HTERT RPE-1 (cell line): ENCODE data around the gene CCHCR1.

Experiments used
- in situ Hi-C: fragments of 300-500 bp; cut with MboI; formaldehyde crosslinking; loops from 4 replicates; pipeline ENCODE4 v1.14.3; 2020; ENCODE audit warnings: low sequenced_read_pairs

The CCHCR1 gene

GRCh38 chr6:31162463-31163165, 5.0 kb upstream of the CCHCR1 start:
- in situ Hi-C loops: no loop called here

DNA sequence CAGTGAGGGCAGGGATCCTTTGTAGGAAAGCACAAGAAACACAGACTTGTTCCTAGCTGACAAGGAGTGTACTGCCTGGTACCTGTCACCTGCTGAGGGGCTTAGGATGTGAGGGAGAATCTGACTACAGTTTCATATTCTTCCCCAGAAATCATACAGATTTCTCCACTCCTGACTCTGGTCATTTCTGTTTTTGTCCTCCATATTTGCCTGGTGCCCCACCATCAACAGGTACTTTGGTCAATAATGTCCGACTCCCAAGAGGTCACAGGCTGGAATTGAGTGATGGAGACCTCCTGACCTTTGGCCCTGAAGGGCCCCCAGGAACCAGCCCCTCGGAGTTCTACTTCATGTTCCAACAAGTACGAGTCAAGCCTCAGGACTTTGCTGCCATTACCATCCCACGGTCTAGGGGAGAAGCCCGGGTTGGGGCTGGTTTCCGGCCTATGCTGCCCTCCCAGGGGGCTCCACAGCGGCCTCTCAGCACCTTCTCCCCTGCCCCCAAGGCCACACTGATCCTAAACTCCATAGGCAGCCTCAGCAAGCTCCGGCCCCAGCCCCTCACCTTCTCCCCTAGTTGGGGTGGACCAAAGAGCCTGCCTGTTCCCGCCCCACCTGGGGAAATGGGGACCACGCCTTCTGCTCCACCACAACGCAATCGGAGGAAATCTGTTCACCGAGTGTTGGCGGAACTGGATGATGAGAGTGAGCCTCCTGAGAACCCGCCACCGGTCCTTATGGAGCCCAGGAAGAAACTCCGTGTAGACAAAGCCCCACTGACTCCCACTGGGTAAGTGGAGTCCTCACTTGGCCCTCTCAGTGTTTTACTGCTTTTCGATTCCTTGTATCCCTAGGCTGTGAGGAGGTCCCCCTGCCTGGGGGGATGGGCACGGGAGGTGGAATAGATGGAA, 3.9 kb upstream of the CCHCR1 start:
- in situ Hi-C loops: no loop called here

GRCh38 chr6:31158863-31159855, 1.6 kb upstream of the CCHCR1 start:
- in situ Hi-C loops: no loop called here

- in situ Hi-C loops: no loop called here
Observed at GRCh38 chr6:31158140-31158862, 699 bp upstream of the CCHCR1 start, which contains the start of gene TCF19. Gene TCF19, plus strand, starts transcription at chr6:31158589. Its CDS starts 881 bp downstream, at chr6:31159470.

GRCh38 chr6:31156641-31157040, 961 bp downstream of the CCHCR1 start:
- in situ Hi-C loops: no loop called here

GRCh38 chr6:31154436-31154835, 3.2 kb downstream of the CCHCR1 start:
- in situ Hi-C loops: no loop called here

GRCh38 chr6:31152781-31153180, 4.8 kb downstream of the CCHCR1 start:
- in situ Hi-C loops: no loop called here

DNA sequence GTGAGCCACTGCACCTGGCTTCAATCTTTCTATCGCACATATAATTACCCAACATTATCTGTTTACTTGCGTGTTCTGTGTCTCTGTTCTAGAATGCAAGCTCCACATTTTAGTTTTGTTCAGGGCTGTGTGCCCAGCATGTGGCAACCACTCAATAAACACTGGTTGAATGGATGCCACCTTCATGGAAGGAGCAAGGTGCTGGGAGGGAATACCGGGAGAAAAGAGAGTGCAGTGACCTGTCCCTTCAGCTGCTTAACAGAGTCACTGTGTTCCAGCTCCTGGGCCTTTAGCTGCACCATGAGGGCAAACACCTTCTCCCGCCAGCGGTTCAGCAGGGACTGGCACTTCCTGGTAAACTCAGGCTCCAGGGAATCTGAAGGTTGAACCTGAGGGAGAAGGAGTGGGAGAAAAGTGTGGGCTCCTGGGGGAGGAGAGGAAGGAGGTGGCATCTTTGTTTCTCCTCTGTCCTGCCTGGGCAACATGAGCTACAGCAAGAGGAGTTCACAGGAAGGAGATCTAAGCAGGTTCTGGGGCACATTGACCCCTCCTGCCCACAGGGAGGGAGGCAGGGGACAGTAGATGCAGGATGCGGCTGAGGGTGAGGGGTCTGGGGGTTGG, 7.7 kb downstream of the CCHCR1 start:
- in situ Hi-C loops: no loop called here

GRCh38 chr6:31145386-31145785, 12.2 kb downstream of the CCHCR1 start:
- in situ Hi-C loops: no loop called here

DNA sequence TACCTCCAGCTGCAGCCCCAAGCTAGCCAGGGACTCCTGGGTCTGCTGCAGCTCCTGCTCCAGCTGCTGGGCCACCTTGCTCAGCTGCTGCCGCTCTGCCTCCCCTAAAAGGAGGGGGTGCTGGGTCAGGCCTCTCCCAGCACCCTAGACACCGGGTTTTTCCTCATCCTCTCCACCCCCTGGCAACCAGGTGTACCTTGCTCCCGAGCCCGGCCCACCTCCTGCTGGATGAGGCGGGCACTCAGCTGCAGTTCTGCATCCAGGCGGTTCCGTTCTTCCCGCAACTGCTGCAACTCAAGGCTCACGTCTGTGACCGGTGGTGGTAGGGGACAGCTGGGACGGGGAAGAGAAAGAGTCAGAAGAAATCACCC, 12.6 kb downstream of the CCHCR1 start:
- in situ Hi-C loops: no loop called here

GRCh38 chr6:31144296-31144969, 13.2 kb downstream of the CCHCR1 start:
- in situ Hi-C loops: no loop called here

DNA sequence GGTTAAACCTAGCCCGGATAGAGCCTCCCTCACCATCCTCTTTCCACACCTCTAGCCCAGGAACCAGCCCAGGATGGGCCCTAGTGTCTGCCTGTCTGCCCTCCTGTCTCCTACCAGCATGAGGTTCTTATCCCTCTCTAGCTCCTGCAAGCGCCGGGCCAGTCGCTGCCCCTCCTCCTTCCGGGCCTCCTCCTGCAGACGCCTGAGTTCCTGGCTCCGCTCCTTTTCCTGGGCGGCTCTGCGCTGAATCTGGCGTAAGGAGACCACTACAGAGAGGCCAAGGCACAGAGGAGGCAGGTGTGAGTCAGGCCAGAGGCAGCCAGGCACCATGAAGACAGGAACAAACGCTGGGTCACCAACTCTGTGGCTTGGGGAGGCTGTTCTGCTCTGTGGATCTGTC, 14.5 kb downstream of the CCHCR1 start:
- in situ Hi-C loops: no loop called here

DNA sequence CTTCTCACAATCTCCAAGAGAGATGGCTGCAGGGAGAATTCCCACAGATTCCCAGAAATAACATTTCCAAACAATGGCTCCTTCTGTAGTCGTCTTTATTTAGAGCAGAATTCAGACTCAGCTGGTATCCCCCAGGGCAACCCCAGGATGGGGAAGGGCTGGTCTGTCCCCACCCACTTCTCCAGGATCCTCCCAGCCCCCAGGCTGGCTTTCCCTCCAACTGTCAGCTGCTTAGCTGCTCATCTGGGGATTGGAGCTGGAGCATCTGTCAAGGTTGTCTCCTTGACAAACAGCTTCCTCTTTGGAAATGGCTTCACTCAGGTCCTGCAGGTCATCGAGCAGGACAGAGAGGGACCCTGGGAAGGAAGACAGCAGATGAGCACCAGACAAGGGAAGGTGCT, 15.2 kb downstream of the CCHCR1 start:
- in situ Hi-C loops: no loop called here

GRCh38 chr6:31140643-31141042, 17.0 kb downstream of the CCHCR1 start:
- in situ Hi-C loops: no loop called here

GRCh38 chr6:31139599-31139998, 18.0 kb downstream of the CCHCR1 start:
- in situ Hi-C loops: no loop called here

- in situ Hi-C loops: no loop called here
Observed at GRCh38 chr6:31138982-31139381, 18.6 kb downstream of the CCHCR1 start, which contains the start of gene PSORS1C2. Gene PSORS1C2, minus strand, starts transcription at chr6:31139066. Its CDS starts 40 bp downstream, at chr6:31139026.

- in situ Hi-C loops: no loop called here
Observed at GRCh38 chr6:31135710-31136109, 21.9 kb downstream of the CCHCR1 start.

GRCh38 chr6:31132806-31133205, 24.8 kb downstream of the CCHCR1 start:
- in situ Hi-C loops: no loop called here

DNA sequence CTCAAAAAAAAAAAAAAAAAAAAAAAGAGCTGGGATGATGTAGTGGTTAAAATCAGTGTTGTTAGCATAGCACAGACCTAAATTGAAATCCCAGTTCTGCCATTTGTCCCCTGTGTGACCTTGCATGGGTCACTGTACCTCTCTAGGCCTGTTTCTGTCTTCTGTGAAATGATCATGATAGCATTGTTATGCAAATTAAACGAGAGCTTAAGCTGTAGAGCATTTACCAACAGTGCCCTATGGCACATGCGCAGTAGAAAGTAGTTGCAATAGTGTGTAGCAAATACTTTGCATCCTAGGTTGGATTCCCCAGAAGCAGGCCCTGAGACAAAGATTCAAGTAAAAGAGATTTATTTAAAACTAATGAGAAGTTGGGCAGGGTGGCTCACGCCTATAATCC, 26.0 kb downstream of the CCHCR1 start:
- in situ Hi-C loops: no loop called here
